GM18867 (cell line): ENCODE measurements around the gene SASH3.

ENCODE experiments used
- ATAC-seq: cut with Tn5 transposase; IDR thresholded peaks from one replicate; pipeline ENCODE4 v1.9.1; 2021; ENCODE audit warnings: mild to moderate bottlenecking, moderate library complexity; ENCODE audit not compliant: unreplicated experiment

SASH3 gene

GRCh38 chrX:129804806-129805205 lies 25.1 kb downstream of the SASH3 start:
- no peak for ATAC-seq

GRCh38 chrX:129808158-129808828 lies 28.5 kb downstream of the SASH3 start:
- ATAC-seq = no peak

GRCh38 chrX:129808829-129809796 lies 29.4 kb downstream of the SASH3 start:
- no peak for ATAC-seq

GRCh38 chrX:129813662-129814368 lies 34.1 kb downstream of the SASH3 start:
- ATAC-seq = no peak

GRCh38 chrX:129818123-129818522 lies 38.4 kb downstream of the SASH3 start:
- ATAC-seq = no peak

- ATAC-seq = peak; percentile 54
Observed at GRCh38 chrX:129823115-129823514, 43.4 kb downstream of the SASH3 start.

GRCh38 chrX:129823522-129823921 lies 43.8 kb downstream of the SASH3 start:
- ATAC-seq = no peak

- no peak for ATAC-seq
Observed at GRCh38 chrX:129824620-129825019, 44.9 kb downstream of the SASH3 start.

- no peak for ATAC-seq
Observed at GRCh38 chrX:129825746-129826505, 46.2 kb downstream of the SASH3 start.

GRCh38 chrX:129830494-129830893 lies 50.7 kb downstream of the SASH3 start:
- ATAC-seq = no peak

GRCh38 chrX:129831091-129831885 lies 51.5 kb downstream of the SASH3 start:
- no peak for ATAC-seq

GRCh38 chrX:129833153-129833990 lies 53.6 kb downstream of the SASH3 start:
- no peak for ATAC-seq

GRCh38 chrX:129836827-129837226 lies 57.1 kb downstream of the SASH3 start:
- no peak for ATAC-seq

- ATAC-seq = no peak
Observed at GRCh38 chrX:129840344-129840743, 60.6 kb downstream of the SASH3 start.

GRCh38 chrX:129842510-129843208 lies 62.9 kb downstream of the SASH3 start:
- no peak for ATAC-seq

- ATAC-seq = no peak
Observed at GRCh38 chrX:129843209-129843458, 63.4 kb downstream of the SASH3 start.

GRCh38 chrX:129843459-129844306 lies 63.9 kb downstream of the SASH3 start, which contains the start of gene ZDHHC9:
ZDHHC9 (minus strand) TSS chrX:129843886; CDS start chrX:129841945, 1,941 bp downstream.
- peak; percentile 98 for ATAC-seq
